Endothelial cell of umbilical vein (primary cell): ENCODE results near the gene TUBA3C.

Source experiments
- EZH2 ChIP-seq: IDR thresholded peaks from 2 replicates; pipeline ENCODE4 v1.6.1; 2012; ENCODE audit warnings: borderline replicate concordance, low read depth, mild to moderate bottlenecking, moderate library complexity, low read length, inconsistent platforms; ENCODE audit not compliant: severe bottlenecking
- FOS ChIP-seq: IDR thresholded peaks from 2 replicates; pipeline ENCODE4 v1.6.1; 2011; ENCODE audit warnings: mild to moderate bottlenecking, low read length, moderate library complexity, borderline replicate concordance; ENCODE audit not compliant: insufficient read depth
- GATA2 ChIP-seq: IDR thresholded peaks from 2 replicates; pipeline ENCODE4 v1.7.0; 2011; ENCODE audit warnings: low read depth, mild to moderate bottlenecking, moderate library complexity, mixed read lengths, low read length; ENCODE audit not compliant: insufficient read length, insufficient read depth
- JUN ChIP-seq: IDR thresholded peaks from 2 replicates; pipeline ENCODE4 v1.6.1; 2011; ENCODE audit warnings: borderline replicate concordance, low read depth; ENCODE audit not compliant: insufficient read length, insufficient read depth
- POLR2A ChIP-seq: IDR thresholded peaks from 2 replicates; pipeline ENCODE4 v1.6.1; 2012; ENCODE audit warnings: low read depth, mild to moderate bottlenecking, control low read depth, low read length
- POLR2AphosphoS5 ChIP-seq: IDR thresholded peaks from 2 replicates; pipeline ENCODE4 v1.6.1; 2012; ENCODE audit warnings: low read depth, mild to moderate bottlenecking, control low read depth, low read length, moderate library complexity; ENCODE audit not compliant: insufficient read depth
- TF ChIP-seq, protein P1 (sequence below), 2 donors: IDR thresholded peaks; 1 replicate in 1 of 2; 2 replicates in 1 of 2; pipeline ENCODE4 v1.5.1; 2011; ENCODE audit warnings: low read length in 2 of 2, mild to moderate bottlenecking in 2 of 2, moderate library complexity in 2 of 2, control low read depth in 1 of 2, inconsistent platforms in 1 of 2, low read depth in 1 of 2; ENCODE audit not compliant: insufficient read depth in 1 of 2; ENCODE audit errors: extremely low read depth in 1 of 2
- TF ChIP-seq, protein P2 (sequence below): IDR thresholded peaks from 2 replicates; pipeline ENCODE4 v1.6.1; 2011; ENCODE audit not compliant: insufficient read depth, insufficient read length

DNA sequence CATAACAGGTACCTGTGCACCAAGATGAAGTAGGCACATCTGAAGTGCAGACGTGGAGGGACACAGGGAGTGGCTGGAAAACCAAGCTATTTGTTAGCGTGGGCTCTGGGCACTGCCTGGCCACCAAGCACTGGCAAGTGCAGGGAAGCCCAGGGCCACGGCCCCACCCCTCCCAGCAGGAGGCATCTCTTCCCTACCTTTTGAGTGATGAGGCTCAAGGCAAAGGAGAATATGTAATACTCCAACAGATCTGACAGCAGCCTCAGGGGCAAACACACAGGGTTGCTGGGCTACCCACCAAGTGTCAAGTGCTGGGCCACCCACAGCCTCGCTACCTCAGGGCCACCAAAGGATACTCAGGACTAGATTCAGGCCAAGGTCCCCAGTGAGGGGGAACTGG is 11.6 kb downstream of the TUBA3C start:
- no peak for TF ChIP-seq POLR2A
- TF ChIP-seq, protein P1, sequence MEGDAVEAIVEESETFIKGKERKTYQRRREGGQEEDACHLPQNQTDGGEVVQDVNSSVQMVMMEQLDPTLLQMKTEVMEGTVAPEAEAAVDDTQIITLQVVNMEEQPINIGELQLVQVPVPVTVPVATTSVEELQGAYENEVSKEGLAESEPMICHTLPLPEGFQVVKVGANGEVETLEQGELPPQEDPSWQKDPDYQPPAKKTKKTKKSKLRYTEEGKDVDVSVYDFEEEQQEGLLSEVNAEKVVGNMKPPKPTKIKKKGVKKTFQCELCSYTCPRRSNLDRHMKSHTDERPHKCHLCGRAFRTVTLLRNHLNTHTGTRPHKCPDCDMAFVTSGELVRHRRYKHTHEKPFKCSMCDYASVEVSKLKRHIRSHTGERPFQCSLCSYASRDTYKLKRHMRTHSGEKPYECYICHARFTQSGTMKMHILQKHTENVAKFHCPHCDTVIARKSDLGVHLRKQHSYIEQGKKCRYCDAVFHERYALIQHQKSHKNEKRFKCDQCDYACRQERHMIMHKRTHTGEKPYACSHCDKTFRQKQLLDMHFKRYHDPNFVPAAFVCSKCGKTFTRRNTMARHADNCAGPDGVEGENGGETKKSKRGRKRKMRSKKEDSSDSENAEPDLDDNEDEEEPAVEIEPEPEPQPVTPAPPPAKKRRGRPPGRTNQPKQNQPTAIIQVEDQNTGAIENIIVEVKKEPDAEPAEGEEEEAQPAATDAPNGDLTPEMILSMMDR (IDR thresholded peaks at IDR 0.05; ENCODE audit: extremely low read depth in 1 of 2, insufficient read depth in 1 of 2, low read depth in 1 of 2, low read length in 2 of 2): no peak
- no peak for TF ChIP-seq POLR2AphosphoS5
- no peak for TF ChIP-seq EZH2
- TF ChIP-seq JUN: no peak
- TF ChIP-seq, protein P2, sequence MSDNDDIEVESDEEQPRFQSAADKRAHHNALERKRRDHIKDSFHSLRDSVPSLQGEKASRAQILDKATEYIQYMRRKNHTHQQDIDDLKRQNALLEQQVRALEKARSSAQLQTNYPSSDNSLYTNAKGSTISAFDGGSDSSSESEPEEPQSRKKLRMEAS: no peak
- TF ChIP-seq FOS: no peak
- TF ChIP-seq GATA2: no peak
